ENCODE results near the gene TMC1.
A peak's percentile ranks its signal among the peaks of the same experiment; 100 is the strongest.

TMC1 gene

DNA sequence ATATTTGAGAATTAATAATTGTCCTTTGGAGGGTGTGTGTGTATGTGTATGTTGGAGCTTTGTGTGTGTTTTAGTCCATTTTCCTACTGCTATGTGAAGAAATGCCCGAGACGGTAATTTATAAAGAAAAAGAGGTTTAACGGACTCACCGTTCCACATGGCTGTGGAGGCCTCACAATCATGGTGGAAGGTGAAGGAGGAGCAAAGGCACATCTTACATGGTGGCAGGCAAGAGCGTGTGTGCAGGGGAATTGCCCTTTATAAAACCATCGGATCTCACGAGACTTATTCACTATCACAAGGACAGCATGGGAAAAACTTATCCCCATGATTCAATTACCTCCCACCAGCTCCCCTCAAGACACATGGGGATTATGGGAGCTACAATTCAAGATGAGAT lies 44.1 kb downstream of the TMC1 start:
- no peak for DNase-seq (ENCODE audit: low read depth in 4 of 4, low spot score in 1 of 4)

DNA sequence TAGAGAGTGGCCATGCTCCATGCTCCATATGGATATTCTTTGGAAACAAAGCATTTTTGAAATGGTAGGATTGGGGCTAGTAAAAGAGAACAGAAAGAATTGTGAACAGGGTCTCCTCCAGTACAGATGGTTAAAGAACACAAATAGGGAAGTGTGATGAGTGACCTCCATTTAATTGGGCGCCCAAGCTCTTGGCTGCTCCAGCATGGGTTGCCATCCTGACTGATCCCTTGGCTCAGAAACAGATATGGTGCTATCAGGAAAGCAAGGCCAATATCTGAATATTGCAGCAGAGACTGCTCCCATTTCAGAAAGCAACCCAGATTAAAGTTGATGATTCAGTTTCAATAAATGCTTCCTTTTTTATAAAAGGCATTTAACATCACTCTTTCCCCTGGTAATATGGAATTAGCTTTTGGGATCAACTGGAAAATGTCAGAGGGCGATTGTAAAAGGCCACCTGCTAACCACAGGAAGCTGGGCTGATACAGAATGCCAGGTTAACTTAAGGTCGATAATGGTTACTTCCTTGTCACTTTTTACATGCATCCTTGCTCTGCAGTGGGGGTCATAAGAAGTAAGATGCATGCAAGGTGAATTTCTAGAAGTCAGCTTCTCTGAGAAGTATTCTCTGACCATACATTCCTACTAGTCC lies 52.9 kb downstream of the TMC1 start:
- DNase-seq (ENCODE audit: low read depth in 4 of 4, low spot score in 1 of 4): no peak

DNA sequence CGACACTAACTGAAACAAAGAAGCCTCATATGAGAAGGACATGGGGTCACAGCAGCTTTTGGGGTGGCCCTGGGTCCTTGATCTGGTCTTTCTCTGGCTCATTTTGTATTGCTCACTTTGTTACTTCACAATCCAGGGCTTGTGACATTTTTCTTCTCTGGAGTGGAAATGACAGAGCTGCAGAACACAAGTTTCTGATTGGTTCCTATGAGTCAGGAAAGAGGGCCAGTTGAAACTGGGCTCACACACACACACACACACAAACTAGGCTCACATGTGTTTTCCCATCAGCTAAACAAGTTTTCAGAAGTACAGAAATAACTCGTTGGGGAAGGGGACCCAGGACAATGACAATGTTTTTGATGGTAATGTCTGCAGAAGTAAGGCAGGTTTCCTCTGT lies 54.3 kb downstream of the TMC1 start:
- no peak for DNase-seq (ENCODE audit: low read depth in 4 of 4, low spot score in 1 of 4)

DNA sequence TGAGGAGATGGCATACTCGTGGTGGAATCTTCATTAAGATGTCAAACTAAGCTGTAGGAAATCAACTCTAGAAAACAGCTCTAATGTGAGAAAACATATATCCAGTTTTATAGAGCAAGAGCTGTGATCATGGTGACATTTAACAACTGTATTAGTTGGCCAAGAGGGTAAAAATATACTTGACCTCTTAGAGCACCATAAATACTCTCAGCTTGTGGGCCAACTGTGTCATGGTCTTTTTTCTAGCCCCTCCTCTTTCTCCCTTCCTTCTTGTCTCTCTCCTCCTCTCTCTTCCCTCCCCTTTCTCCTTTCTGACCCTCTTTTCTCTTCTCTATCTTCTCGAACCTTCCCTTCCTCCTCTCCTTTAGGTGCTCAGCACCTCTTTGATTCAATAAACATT lies 54.7 kb downstream of the TMC1 start:
- no peak for DNase-seq (ENCODE audit: low read depth in 4 of 4, low spot score in 1 of 4)

DNA sequence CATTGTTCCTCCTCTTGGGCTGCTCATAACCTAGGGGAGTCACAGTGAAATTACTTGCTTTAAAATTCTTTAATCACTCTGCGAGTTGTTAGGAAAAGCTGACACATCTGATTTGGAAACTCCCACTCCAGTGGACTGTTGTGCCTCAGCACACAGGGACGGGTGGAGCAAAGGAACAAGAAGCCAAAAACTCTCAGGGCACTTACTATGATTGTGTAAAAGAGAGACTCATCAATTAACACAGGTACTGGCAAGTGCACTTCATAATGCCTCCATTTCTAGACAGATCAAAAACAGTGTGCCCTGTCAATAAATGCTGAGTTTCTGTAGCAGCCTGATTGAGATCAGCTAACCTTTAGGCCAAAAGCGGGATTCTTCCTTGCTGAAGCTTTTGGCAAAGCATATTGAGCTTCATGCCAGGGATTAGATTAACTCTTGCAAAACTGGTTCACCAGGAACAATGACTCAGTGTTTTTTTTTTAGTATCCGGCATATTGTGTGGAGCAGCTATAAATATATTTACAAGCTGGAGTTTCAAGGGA lies 55.9 kb downstream of the TMC1 start:
- no peak for DNase-seq (ENCODE audit: low read depth in 4 of 4, low spot score in 1 of 4)

DNA sequence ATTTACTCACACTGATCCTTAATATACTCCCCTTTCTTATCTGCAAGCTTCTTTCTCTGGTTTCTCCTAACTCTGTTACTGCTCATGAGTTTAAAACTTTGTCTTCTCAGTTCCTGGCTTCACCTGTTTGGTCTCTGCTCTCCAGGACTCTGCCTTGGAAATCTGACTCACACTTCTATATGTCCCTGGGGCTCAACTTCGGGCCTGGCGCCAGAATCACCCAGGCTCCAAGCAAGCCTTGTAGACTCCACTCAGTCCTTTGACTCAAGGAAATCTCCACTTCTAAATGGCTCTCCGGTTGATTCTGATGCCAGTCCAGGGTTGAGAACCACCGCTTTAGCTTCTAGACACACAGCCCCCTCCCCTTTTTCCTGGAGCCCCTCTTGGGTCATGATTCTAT lies 57.8 kb downstream of the TMC1 start:
- no peak for DNase-seq (ENCODE audit: low read depth in 4 of 4, low spot score in 1 of 4)

DNA sequence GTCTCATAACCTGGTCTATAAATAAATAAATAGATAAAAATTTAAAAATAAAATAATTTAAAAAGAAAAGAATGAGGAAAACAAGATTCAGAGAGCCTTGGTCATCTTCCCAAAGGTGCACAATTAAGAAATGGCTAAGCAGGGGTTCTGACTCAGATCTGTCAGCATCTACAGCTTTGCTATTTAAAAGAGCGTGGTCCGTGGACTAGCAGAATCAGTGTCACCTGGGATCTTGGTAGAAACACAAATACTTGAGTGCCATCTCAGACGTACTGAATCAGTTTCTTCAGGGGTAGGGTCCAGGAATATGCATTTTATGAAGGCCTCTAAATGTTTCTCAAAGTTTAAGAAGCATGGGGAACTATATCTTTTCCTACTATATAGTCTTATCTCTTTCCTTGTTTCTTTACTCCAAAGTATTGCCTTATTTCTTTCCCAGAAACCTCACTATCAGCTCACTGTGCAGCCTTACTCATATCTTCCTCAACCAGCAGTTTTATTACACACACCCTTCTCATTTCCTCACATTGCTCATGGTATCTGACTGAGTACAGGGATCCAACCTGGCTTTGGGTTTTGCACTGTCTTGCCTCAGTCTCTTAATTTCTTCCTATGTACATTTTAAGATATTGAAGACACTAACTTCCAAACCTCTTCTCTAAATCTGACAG lies 58.6 kb downstream of the TMC1 start:
- DNase-seq (ENCODE audit: low read depth in 4 of 4, low spot score in 1 of 4): no peak

GRCh38 chr9:72581694-72582093 lies 60.3 kb downstream of the TMC1 start:
- no peak for DNase-seq (ENCODE audit: low read depth in 4 of 4, low spot score in 1 of 4)

DNA sequence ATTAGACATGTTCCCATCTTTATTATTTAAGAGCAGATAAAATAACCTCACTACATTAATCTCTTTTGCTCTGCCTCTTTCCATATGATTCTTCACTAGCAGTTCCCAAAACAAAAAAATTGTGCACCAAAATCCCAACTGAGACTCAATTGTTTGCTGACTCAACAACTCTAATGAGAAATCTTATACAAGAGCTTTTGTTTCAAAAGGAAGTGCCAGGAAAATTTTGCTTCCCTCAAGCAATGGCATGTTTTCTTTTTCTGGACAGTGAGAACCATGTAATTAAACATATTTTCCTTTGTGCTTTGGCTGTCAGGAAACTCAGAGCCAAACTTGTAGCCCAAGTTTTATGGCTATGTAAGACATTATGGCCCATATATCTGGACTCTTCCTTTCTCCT lies 62.0 kb downstream of the TMC1 start:
- no peak for DNase-seq (ENCODE audit: low read depth in 4 of 4, low spot score in 1 of 4)

DNA sequence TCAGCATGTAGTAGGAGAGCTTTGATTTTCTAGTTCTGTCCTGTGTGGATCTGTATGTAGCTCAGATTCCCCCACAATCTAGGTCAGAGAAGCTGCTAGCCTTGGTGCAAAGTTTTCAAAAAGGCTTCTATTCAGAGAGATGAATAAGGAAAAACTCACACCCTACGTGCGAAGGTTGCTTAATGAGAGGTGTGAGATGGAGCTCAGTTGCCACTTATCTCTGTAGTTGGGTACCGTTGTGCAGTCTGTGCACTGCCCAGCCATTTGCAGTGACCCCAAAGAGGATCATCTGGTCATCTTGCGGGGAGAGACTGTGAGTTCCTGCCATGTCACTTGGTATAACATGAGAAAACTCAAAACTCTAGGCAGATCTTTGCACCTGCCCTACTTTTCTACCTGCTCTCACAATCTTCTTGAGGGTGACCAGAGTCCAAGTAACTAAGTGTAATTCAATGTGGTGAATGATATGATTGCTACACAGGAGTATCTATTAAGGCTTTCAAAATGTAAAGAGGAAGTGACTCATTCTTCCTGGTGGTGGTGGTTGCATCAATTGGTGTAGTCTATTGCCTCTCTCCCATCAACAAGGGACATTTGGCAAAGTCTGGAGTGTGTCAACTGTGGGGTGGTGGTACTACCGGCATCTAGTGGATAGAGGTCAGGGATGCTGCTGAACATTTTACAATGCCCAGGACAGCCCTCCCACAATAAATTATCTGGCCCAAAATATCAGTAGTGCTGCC lies 65.2 kb downstream of the TMC1 start:
- DNase-seq (ENCODE audit: low read depth in 4 of 4, low spot score in 1 of 4): no peak

- no peak for DNase-seq (ENCODE audit: low read depth in 4 of 4, low spot score in 1 of 4)
Observed at GRCh38 chr9:72588336-72588735, 66.9 kb downstream of the TMC1 start.

GRCh38 chr9:72589667-72590521 lies 68.5 kb downstream of the TMC1 start:
- DNase-seq (ENCODE audit: low read depth in 4 of 4, low spot score in 1 of 4): no peak

DNA sequence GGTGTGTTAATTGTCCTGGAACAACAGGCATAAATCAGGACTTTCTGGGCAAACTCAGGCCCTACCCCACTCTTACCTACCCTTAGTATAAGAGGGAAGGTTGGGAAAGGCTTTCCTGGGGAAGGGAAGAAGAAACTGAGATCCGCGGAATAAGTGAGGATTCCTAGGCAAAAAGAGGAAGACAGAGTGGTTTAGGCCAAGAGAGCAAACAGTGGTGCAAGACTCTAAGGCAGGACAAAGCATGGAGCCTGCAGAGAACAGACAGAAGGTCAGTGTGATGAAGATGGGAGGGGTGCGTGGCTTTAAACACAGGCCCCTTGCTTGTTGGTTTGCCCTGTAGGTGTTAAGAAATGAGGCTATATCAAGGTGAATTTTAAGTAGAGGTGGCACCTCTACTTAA lies 69.4 kb downstream of the TMC1 start:
- DNase-seq (ENCODE audit: low read depth in 4 of 4, low spot score in 1 of 4): no peak

DNA sequence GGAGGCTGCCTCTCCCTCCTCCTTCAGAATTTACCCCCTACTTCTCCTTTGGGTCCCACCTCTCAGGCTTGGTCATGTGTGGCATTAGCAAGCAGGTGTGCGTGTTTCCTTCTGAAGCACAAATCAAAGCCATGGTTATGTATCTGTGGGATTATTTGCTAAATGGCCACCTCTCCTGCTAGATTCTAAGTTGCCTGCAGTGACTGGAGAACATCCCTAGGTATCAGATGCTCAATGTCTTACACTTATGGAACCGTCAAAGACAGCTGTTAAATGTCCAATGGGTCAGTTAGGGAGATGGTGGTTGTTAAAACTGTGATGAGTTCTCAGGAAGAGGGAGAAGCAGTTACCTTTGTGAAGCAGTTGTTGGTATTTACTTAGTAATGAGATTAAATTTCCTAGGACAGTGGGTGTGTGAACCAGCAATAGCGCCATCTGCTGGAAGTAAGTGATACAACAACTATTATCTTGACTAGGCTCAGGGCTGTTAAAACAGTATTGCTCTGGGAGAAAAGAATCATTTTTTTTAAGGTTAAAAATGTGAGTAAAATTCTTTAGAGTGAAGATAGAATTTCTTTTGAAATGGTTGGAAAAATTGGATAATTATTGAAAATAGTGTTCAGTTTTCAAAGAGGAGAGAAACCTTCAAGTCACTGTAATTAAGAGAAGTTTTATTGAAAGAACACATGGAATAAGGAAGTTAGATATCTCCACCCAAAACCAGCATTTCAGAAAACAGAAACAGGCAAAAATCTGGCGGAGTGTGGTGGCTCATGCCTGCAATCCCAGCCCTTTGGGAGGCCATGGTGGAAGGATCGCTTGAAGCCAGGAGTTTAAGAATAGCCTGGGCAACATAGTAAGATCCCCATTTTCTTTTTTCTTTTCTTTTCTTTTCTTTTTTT lies 71.3 kb downstream of the TMC1 start:
- peak in 1 of 4 experiments; percentile 11 for DNase-seq (ENCODE audit: low read depth in 4 of 4, low spot score in 1 of 4)

- no peak for DNase-seq (ENCODE audit: low read depth in 4 of 4, low spot score in 1 of 4)
Observed at GRCh38 chr9:72596451-72597180, 75.2 kb downstream of the TMC1 start.

DNA sequence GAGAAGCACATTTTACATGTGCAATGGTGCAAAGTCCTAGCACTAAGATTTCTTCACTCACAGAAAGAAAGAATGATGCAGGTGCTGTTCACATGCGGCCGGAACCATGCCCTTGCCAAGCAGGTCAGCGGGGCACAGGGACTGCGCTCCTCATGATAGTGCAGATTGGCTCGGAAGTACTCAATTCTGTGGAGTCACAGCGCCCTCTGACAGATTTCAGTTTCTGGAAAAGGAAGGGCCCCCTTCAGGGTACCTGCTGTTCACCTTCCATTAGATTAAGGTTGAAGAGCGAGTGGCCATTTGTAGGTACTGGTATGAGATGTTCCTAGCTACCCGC lies 75.7 kb downstream of the TMC1 start:
- no peak for DNase-seq (ENCODE audit: low read depth in 4 of 4, low spot score in 1 of 4)

DNA sequence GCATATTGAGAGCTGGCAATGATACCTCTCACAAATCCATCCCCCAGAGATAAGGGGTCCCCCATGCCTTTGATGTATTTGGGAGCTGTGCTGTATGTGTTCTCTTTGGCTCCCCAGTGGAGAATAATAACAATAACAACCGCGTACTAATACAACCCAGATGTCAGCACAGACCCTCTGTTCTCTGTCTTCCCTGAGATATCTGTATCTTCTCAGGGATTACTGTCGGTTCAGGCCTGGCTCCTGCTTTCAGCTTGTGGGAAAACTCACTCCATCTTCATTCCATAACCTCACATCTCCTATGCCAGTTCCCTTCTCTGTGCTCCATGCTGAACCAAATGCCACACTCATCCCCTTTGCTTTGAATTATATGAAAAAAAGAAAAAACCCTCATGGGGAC lies 76.2 kb downstream of the TMC1 start:
- DNase-seq (ENCODE audit: low read depth in 4 of 4, low spot score in 1 of 4): no peak

DNA sequence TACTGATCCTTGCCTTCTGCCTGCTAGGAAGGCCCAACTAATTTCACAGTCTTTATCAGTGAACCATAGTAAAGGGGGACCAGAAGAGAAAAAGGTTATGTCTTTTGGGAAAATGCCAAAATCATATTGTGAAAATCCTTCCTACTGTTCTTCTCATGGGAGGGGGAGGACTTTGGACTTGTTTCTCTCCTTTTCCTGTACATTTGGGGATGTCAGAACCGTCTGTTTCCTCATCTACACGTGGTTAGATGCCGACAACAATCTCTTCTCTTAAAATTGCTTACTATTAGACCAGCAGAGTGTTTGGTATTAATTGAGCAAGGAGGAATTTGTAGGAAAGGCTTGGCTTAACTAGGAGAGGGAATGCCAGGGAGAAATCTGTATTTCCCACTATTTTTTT lies 77.2 kb downstream of the TMC1 start:
- DNase-seq (ENCODE audit: low read depth in 4 of 4, low spot score in 1 of 4): no peak

- no peak for DNase-seq (ENCODE audit: low read depth in 4 of 4, low spot score in 1 of 4)
Observed at GRCh38 chr9:72599874-72600534, 78.6 kb downstream of the TMC1 start.
